ENCODE results near the gene GJA3.

The GJA3 gene

DNA sequence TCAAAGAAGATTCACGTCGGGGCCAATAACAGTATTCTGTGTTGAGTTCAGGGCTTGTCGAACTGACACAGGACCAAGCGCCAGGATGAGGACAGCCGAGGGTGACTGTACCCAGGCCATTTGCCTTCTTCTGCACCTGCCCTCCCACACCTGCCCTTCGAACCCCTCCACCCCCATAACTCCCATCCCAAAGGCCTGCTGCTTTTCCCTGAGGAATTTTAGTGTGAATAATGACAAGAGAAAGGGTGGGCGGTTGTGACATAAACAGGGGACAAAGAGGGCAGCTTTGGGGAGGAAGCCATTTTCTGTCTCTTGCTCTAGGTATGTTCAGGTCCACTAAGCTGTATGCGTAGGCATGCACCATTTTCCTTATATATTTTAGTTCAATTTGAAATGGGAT lies 26.1 kb downstream of the GJA3 start:
- TF ChIP-seq, protein P1, sequence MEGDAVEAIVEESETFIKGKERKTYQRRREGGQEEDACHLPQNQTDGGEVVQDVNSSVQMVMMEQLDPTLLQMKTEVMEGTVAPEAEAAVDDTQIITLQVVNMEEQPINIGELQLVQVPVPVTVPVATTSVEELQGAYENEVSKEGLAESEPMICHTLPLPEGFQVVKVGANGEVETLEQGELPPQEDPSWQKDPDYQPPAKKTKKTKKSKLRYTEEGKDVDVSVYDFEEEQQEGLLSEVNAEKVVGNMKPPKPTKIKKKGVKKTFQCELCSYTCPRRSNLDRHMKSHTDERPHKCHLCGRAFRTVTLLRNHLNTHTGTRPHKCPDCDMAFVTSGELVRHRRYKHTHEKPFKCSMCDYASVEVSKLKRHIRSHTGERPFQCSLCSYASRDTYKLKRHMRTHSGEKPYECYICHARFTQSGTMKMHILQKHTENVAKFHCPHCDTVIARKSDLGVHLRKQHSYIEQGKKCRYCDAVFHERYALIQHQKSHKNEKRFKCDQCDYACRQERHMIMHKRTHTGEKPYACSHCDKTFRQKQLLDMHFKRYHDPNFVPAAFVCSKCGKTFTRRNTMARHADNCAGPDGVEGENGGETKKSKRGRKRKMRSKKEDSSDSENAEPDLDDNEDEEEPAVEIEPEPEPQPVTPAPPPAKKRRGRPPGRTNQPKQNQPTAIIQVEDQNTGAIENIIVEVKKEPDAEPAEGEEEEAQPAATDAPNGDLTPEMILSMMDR (IDR thresholded peaks at IDR 0.05; ENCODE audit: insufficient read depth, low read depth, low read length, missing control alignments): no peak
- DNase-seq (ENCODE audit: low read depth): no peak
- no peak overlapping the region for H3K4me3 ChIP-seq (ENCODE audit: low read depth, low read length)

DNA sequence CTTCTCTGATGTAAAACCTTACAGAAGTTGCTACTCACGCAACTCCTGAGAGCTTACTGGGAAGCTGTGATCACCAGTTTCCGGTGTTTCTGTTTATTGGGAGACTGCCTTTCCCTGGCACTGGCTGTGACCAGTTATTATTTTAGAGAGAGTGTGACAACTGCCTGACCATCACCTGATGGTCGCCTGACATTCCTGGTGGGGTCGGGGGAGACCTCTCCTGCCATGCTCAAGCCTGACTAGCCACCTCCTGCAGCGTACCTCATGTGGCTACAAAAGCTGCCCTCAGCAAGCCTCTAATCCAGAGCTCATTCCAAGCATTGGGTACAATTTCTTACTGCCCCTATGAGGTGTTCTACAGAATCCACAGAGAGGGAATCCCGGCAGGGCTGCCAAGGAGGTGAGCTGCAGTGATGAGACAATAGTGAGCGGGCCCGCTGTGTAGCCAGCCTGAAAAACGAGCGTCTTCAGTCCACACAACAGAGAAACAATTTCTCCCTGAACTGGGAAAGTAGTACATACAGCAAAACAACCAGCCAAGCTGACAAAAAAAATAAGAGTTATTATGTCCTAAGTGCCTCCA lies 28.7 kb downstream of the GJA3 start:
- no peak for DNase-seq (ENCODE audit: low read depth)
- H3K4me3 ChIP-seq (ENCODE audit: low read depth, low read length): no peak overlapping the region
- TF ChIP-seq, protein P1 (IDR thresholded peaks at IDR 0.05; ENCODE audit: insufficient read depth, low read depth, low read length, missing control alignments): no peak

DNA sequence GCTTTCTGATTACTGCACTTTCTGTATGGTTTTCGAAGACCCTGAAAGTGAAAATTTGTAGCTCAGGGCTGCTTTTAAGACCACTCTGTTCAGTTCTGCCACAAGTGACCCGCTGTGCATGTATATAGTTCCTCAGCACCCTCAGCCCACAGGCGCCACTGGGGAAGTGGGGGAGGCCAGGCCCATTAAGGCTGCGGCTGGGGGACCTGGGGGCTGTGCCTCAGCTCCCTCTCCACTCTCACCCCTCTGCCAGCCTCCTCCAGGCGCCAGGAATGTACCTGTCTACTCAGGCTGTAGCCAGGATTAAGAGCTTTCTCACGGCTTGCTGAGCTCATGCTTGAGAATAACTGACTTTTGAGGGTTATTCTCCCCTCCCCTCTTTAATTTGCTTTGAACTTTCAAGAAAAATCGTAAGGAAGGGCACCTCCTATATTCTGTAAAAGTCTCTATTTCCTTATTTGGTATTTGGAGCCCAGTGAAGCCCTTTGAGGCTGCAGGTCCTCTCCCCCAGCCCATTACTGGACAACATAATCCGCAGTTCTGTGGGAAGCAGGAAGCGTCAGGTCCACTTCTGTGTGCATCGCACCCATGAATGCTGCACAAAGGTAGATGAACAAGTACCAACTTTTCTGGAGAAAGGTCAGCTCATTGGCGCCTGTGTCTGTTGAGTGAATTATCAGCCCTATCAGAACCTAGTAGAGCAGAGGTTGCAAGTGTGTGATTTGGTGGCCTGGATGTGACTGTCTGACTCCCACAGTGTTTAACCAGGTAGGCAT lies 29.6 kb downstream of the GJA3 start:
- H3K4me3 ChIP-seq (ENCODE audit: low read depth, low read length): no peak overlapping the region
- TF ChIP-seq, protein P1 (IDR thresholded peaks at IDR 0.05; ENCODE audit: insufficient read depth, low read depth, low read length, missing control alignments): no peak
- DNase-seq (ENCODE audit: low read depth): no peak

DNA sequence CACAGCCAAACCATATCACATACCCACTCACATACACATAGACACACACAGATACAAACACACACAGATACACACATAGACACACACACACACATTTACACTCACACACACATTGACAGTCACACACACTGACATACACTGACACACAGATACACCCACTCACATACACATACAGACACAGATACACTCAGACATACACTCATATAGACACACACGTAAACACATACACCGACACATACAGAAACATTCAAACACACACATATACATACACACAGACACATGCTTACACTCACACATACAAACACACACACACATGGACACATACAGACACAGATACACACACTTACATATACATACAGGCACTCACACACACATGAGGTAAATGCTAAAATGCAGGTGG lies 30.2 kb downstream of the GJA3 start:
- DNase-seq (ENCODE audit: low read depth): no peak
- TF ChIP-seq, protein P1 (IDR thresholded peaks at IDR 0.05; ENCODE audit: insufficient read depth, low read depth, low read length, missing control alignments): no peak
- no peak overlapping the region for H3K4me3 ChIP-seq (ENCODE audit: low read depth, low read length)

DNA sequence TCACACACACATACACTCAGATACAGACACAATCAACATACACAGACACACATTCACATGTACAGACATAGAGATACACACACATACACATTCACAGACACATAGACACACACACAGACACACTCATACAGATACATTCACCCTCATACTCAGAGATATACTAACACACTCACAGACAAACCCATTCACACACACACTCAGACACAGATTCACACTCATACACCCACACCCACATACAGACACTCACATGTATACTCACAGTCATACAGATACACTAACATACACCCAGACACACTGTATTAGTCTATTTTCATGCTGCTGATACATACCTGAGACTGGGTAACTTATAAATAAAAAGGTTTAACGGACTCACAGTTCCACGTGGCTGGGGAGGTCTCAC lies 30.8 kb downstream of the GJA3 start:
- TF ChIP-seq, protein P1 (IDR thresholded peaks at IDR 0.05; ENCODE audit: insufficient read depth, low read depth, low read length, missing control alignments): no peak
- no peak for DNase-seq (ENCODE audit: low read depth)
- no peak overlapping the region for H3K4me3 ChIP-seq (ENCODE audit: low read depth, low read length)

DNA sequence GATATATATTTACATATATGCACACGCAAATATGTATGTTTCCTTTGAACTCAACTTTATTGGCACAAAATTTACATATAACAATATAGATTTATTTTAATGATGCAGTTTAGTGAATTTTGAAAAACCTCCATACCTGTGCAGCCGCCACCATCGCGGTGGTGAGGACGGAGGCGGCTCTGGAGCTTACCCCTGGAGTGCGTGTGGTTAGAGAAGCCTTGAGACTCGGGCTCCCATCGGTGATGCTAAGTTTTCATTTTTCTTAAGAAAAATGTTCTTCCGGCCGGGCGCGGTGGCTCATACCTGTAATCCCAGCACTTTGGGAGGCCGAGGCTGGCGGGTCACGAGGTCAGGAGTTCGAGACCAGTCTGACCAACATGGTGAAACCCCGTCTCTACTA lies 31.8 kb downstream of the GJA3 start:
- no peak for DNase-seq (ENCODE audit: low read depth)
- TF ChIP-seq, protein P1 (IDR thresholded peaks at IDR 0.05; ENCODE audit: insufficient read depth, low read depth, low read length, missing control alignments): no peak
- no peak overlapping the region for H3K4me3 ChIP-seq (ENCODE audit: low read depth, low read length)
